ENCODE data around the gene PRKAR2A.

DNA sequence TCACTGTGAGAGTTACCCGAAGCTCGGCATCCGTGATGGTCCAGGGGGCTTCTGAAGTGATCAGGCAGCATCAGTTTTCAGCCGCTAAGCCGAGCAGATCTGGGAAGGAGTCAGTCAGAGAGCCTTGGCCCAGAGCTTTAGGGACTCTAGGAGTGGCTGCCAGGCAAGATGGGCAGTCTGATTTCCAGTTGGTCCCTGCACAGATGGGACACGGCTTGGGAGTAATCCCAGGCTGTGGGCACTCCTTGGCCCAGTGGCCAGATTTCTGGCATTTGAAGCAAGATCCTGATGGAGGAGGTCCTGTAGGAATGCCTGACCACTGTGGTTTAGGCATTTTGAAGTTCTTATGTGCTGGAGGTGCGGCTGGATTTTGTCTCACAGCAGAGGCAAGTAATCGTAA, 120.2 kb downstream of the PRKAR2A start:
- TF ChIP-seq, protein P1, sequence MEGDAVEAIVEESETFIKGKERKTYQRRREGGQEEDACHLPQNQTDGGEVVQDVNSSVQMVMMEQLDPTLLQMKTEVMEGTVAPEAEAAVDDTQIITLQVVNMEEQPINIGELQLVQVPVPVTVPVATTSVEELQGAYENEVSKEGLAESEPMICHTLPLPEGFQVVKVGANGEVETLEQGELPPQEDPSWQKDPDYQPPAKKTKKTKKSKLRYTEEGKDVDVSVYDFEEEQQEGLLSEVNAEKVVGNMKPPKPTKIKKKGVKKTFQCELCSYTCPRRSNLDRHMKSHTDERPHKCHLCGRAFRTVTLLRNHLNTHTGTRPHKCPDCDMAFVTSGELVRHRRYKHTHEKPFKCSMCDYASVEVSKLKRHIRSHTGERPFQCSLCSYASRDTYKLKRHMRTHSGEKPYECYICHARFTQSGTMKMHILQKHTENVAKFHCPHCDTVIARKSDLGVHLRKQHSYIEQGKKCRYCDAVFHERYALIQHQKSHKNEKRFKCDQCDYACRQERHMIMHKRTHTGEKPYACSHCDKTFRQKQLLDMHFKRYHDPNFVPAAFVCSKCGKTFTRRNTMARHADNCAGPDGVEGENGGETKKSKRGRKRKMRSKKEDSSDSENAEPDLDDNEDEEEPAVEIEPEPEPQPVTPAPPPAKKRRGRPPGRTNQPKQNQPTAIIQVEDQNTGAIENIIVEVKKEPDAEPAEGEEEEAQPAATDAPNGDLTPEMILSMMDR (IDR thresholded peaks at IDR 0.05 in 2 of 3, conservative IDR thresholded peaks at IDR 0.05 in 1 of 3; ENCODE audit: control insufficient read depth in 2 of 3, extremely low read depth in 1 of 3, insufficient read depth in 1 of 3, low read depth in 3 of 3, low read length in 3 of 3): no peak
- TF ChIP-seq LARP7 (IDR thresholded peaks at IDR 0.05) (no peak), RFX5 (IDR thresholded peaks at IDR 0.05; ENCODE audit: low read depth, low read length) (no peak), SIN3A (IDR thresholded peaks at IDR 0.05; ENCODE audit: low read depth, low read length) (no peak), POLR2AphosphoS5 (IDR thresholded peaks at IDR 0.05; ENCODE audit: low read length) (no peak), EZH2 (IDR thresholded peaks at IDR 0.05; ENCODE audit: borderline replicate concordance, control insufficient read depth, low read depth, low read length) (no peak), POLR2A (IDR thresholded peaks at IDR 0.05; ENCODE audit: low read depth, low read length) (no peak), TAF1 (IDR thresholded peaks at IDR 0.05; ENCODE audit: borderline replicate concordance, low read depth, low read length) (no peak), YY1 (IDR thresholded peaks at IDR 0.05; ENCODE audit: low read depth, low read length) (no peak)
- TF ChIP-seq, protein P2, sequence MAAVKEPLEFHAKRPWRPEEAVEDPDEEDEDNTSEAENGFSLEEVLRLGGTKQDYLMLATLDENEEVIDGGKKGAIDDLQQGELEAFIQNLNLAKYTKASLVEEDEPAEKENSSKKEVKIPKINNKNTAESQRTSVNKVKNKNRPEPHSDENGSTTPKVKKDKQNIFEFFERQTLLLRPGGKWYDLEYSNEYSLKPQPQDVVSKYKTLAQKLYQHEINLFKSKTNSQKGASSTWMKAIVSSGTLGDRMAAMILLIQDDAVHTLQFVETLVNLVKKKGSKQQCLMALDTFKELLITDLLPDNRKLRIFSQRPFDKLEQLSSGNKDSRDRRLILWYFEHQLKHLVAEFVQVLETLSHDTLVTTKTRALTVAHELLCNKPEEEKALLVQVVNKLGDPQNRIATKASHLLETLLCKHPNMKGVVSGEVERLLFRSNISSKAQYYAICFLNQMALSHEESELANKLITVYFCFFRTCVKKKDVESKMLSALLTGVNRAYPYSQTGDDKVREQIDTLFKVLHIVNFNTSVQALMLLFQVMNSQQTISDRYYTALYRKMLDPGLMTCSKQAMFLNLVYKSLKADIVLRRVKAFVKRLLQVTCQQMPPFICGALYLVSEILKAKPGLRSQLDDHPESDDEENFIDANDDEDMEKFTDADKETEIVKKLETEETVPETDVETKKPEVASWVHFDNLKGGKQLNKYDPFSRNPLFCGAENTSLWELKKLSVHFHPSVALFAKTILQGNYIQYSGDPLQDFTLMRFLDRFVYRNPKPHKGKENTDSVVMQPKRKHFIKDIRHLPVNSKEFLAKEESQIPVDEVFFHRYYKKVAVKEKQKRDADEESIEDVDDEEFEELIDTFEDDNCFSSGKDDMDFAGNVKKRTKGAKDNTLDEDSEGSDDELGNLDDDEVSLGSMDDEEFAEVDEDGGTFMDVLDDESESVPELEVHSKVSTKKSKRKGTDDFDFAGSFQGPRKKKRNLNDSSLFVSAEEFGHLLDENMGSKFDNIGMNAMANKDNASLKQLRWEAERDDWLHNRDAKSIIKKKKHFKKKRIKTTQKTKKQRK (IDR thresholded peaks at IDR 0.05; ENCODE audit: low read depth, low read length): no peak
- TF ChIP-seq, protein P3, sequence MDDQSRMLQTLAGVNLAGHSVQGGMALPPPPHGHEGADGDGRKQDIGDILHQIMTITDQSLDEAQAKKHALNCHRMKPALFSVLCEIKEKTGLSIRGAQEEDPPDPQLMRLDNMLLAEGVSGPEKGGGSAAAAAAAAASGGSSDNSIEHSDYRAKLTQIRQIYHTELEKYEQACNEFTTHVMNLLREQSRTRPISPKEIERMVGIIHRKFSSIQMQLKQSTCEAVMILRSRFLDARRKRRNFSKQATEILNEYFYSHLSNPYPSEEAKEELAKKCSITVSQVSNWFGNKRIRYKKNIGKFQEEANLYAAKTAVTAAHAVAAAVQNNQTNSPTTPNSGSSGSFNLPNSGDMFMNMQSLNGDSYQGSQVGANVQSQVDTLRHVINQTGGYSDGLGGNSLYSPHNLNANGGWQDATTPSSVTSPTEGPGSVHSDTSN (IDR thresholded peaks at IDR 0.05; ENCODE audit: insufficient replicate concordance, low read depth, low read length): no peak
- TF ChIP-seq, protein P4, sequence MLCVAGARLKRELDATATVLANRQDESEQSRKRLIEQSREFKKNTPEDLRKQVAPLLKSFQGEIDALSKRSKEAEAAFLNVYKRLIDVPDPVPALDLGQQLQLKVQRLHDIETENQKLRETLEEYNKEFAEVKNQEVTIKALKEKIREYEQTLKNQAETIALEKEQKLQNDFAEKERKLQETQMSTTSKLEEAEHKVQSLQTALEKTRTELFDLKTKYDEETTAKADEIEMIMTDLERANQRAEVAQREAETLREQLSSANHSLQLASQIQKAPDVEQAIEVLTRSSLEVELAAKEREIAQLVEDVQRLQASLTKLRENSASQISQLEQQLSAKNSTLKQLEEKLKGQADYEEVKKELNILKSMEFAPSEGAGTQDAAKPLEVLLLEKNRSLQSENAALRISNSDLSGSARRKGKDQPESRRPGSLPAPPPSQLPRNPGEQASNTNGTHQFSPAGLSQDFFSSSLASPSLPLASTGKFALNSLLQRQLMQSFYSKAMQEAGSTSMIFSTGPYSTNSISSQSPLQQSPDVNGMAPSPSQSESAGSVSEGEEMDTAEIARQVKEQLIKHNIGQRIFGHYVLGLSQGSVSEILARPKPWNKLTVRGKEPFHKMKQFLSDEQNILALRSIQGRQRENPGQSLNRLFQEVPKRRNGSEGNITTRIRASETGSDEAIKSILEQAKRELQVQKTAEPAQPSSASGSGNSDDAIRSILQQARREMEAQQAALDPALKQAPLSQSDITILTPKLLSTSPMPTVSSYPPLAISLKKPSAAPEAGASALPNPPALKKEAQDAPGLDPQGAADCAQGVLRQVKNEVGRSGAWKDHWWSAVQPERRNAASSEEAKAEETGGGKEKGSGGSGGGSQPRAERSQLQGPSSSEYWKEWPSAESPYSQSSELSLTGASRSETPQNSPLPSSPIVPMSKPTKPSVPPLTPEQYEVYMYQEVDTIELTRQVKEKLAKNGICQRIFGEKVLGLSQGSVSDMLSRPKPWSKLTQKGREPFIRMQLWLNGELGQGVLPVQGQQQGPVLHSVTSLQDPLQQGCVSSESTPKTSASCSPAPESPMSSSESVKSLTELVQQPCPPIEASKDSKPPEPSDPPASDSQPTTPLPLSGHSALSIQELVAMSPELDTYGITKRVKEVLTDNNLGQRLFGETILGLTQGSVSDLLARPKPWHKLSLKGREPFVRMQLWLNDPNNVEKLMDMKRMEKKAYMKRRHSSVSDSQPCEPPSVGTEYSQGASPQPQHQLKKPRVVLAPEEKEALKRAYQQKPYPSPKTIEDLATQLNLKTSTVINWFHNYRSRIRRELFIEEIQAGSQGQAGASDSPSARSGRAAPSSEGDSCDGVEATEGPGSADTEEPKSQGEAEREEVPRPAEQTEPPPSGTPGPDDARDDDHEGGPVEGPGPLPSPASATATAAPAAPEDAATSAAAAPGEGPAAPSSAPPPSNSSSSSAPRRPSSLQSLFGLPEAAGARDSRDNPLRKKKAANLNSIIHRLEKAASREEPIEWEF (IDR thresholded peaks at IDR 0.05; ENCODE audit: insufficient replicate concordance, low read depth, low read length): no peak
- TF ChIP-seq, protein P5, sequence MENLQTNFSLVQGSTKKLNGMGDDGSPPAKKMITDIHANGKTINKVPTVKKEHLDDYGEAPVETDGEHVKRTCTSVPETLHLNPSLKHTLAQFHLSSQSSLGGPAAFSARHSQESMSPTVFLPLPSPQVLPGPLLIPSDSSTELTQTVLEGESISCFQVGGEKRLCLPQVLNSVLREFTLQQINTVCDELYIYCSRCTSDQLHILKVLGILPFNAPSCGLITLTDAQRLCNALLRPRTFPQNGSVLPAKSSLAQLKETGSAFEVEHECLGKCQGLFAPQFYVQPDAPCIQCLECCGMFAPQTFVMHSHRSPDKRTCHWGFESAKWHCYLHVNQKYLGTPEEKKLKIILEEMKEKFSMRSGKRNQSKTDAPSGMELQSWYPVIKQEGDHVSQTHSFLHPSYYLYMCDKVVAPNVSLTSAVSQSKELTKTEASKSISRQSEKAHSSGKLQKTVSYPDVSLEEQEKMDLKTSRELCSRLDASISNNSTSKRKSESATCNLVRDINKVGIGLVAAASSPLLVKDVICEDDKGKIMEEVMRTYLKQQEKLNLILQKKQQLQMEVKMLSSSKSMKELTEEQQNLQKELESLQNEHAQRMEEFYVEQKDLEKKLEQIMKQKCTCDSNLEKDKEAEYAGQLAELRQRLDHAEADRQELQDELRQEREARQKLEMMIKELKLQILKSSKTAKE (IDR thresholded peaks at IDR 0.05; ENCODE audit: low read depth, poor library complexity, severe bottlenecking): no peak
- TF ChIP-seq, protein P6, sequence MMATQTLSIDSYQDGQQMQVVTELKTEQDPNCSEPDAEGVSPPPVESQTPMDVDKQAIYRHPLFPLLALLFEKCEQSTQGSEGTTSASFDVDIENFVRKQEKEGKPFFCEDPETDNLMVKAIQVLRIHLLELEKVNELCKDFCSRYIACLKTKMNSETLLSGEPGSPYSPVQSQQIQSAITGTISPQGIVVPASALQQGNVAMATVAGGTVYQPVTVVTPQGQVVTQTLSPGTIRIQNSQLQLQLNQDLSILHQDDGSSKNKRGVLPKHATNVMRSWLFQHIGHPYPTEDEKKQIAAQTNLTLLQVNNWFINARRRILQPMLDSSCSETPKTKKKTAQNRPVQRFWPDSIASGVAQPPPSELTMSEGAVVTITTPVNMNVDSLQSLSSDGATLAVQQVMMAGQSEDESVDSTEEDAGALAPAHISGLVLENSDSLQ (IDR thresholded peaks at IDR 0.05): no peak
